ENCODE measurements around the gene RTL10. TPM values are rescaled to one million over a fixed set of nuclear protein-coding genes. Genes with fewer than 3 reads are reported as not detected.
A peak's percentile ranks its signal among the peaks of the same experiment; 100 is the strongest.

The RTL10 gene
- total RNA-seq, 1 donor from 2014 or later, result 18.4 TPM

DNA sequence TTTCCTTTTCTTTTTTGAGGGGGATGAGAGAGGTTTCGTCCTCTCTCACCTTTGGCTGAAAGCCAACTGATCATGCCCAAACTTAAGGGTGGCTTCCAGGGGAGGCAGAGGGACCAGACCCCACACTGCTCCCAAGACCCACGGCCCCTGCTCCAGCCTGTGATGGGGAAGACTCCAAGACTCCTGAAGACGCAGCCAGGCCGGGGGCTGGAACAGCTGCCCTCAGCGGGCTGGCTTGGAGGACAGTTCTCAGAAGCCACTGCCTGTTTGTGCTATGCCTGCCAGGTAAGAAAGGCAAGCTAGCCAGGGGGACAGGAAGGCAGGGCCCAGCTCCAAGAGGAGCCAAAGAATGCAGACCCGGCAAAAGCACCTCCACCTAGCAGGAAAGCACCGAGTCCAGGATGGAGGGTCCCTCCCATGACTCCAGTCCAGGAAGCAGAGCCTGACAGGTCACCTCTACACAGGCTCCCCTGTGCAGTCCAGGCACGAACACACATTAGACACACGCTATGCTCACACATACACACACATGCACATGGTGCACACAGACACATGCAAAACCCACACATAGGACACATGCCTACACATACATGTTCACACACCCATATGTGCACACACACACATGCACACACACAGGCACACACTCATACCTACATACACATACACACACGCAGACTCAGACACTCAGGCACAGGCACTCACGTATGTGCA, 31.3 kb downstream of the RTL10 start:
- peak; percentile 8 for DNase-seq (ENCODE audit: low spot score)

DNA sequence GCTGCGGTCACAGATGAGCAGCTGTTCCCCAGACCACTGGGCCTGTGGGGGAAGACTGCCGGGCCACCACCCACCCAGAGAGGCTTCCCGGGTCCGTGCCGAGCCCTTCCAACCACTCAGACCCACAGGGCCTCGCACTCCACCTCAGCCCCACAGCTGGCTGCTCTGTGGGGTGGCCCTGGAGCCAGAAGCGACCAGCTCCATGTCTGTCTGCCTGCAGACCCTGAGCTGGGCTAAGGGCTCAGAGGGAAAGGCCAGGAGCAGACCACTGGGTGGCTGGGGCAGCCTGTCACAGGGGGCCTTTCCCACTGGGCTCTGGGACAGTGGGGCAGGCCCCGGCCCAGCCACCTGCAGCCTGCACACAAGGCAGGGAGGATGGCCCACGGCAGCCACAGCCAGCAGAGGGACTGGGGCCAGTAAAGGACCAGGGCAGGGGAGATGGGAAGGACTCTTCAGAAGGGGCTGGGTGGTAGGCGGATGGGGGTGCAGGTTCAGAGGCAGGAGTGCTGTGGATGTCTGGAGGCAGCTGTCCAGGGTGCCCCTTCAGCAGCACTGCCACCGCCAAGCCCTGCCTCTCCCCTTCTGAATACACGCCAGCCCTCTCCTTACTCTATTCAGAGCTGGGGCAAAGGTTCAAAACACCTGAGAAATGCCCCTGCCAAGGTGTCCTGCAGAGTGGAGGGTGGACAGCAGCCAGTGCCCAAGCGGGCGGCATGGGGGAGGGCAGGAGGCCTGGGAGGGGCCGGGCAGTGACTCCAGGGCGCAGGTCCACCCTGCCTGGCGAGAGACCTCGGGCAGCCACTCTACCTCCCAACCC, 32.2 kb downstream of the RTL10 start:
- DNase-seq (ENCODE audit: low spot score), result peak; percentile 3

DNA sequence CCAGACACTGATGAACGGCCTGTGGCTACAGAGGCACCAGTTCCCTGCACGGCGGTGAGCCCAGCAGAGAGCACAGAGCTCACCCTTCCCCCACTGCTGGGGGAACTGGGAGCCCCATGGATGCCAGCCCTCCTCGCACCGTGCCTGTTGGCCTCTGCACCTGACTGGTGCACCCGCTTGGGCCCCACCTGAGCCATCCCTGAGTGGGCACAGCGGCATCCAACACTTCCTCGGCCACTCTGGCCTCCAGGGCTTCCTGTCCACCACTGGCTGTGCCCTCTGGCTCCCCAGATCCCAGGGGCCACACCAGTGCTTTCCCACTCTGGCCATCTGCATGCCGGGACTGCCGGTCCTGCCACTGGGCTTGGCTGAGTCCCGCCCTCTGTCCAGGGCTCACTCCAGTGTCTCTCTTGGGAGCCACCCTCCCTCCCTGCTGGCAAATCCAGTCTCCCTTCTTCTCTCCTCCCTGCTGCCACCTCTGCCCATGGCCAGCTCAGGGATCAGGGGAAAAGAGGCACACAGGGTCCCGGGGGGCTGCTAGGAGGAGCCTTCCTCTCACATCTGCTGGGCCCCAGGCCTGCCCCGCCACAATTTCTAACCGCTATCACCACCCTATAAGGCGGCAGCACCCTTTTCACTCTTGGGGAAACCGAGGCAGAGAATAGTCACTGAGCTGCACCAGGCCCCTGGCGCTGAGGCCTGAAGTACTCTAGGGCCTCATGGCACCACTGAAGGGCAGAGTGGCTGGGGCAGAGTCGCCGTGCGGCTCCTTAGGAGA, 33.0 kb downstream of the RTL10 start:
- peak; percentile 8 for DNase-seq (ENCODE audit: low spot score)

DNA sequence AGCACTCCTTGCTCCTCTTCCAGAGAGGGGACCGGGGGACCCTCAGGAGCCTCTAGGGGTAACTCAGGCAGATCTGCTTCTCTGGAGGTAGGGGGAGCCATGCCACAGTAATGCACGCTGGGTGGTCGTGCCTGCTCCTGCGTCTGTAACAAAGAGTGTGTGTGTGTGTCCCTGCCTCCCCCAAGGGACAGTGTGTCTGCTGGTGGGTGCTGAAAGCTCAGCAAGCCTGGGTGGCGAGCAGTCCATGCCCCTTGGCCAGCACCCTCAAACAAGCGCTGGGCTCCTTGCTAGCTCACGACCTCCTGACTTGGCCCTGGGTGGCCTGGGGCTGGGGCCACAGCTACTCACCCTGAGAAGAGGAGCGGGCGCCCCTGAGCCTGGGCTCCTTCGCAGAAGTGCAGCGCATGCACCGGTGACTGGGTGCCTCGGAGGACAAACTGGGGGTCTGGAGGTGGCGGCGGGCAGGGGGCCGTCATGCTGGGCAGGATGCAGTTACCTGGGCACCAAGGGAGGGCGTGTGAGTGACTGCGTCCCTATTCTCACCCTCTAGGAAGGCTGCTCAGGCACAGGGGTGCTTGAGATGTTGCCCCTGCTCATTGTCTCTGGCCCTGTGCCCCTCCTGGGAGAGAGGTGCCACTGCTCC, 33.7 kb downstream of the RTL10 start:
- peak; percentile 9 for DNase-seq (ENCODE audit: low spot score)

DNA sequence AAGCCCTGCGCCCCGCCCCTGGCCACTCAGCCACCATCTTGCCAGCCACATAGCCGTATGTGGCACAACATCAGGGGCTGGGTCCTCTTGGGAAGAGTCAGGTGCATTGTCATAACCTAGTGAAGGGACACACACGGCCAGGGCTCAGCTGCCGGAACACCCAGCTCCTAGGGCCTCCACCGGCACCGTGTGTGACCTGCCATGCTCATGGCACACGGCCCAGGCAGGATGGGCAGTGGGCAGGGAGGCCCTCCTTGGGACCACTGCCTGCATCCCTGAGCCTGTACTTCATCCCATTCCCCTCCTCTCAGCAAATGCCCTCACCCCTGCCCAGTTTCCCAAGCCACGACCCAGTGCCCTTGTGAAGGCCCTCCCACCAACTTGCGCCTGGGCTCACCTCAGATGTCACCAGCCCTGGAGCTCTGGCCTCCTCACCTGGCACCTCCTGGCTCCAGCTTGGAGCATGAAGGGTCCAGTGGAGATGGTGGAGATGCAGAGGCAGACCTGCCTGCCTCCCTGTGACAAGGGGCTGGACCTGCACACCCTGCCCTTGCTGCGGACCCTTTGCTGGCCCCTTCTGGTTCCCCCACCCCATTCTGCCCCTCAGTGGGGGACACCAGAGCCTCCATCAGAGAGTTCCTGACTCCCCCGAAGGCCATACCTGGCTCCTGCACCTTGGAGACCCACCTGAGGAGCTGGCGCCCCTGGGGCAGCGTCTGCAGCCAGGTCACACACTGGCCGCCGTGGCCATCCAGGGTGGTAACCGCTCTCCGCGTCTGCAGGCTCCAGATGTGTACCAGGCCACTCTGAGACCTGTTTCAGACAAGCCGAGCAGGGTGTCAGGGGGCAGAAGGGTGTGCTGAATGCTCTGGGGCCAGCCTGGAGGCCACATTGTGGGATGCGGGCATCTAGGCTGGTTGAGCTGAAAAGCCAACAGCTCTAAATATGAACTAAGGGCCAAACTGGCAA, 34.5 kb downstream of the RTL10 start:
- DNase-seq (ENCODE audit: low spot score), result peak; percentile 4

DNA sequence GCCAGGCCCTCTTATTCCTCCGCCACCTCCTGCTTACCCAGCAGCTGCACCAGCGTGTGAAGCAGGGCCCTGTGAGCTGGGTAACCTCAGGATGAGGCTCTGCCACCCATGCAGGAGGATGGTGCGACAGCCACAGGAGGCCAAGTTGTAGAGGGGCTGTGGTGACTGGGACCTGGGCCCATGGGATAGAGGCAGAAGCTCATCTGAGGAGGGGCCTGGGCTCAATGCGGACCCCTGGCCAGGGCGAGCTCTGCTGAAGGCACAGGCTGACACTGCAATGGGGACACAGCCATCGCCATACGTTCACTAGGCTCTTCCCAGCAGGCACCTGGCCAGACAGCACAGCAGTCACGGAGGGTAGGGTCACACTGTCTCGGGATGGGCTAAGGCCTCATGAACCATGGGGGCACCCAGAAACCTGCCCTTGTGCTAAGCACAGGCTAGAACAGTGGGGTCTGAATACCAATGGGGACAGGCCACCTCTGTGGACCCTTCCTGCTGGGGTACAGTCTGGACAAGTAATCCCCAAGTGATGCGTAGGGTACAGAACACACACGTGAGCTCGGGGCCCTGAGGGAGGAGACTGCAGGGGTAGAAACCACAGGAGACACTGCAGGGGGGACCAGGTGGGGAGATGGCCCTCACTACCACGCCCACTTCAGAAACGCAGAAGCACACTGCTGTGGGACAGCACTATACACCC, 35.3 kb downstream of the RTL10 start:
- DNase-seq (ENCODE audit: low spot score), result peak; percentile 7

DNA sequence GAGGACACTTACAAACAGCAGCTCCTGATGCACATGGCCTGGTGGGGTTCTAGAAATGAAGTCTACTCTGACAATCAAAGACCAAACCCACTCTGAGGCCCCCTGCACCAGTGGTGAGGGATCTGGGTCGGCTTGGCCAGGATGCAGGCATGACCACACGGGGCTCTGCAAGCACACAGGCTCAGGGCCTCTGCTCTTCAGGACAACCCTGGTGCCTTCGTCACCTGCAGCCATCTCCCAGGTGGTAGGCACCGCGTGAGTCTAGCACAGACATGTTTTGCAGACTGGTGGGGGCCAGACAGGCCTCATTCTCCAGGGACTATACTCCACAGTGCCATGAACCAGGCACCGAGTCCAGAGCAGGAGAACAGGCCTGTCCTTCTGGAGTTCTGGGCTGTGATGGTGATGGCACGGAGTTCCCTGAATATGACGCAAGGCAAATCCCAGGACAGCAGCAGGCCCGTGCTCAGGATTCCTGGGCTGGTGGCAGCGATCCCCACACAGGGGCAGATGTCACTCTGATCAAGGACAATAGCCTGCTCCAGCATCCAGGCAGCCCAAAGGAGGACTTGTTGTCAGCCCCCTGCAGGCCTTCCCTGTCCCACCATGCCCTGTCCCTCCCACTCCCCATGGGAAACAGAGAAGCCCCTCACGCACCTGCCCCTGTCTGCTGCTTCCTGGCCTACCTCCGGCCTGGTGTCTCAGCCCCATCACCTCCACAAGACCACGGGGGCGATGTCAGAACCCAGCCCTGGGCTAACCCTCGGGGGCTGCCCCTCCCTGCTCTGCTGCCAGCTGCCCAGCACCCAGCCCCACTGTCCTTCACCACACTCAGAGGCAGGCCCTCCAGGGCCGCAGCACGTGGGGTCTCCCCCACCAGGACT, 36.1 kb downstream of the RTL10 start:
- DNase-seq (ENCODE audit: low spot score), result peak; percentile 7

DNA sequence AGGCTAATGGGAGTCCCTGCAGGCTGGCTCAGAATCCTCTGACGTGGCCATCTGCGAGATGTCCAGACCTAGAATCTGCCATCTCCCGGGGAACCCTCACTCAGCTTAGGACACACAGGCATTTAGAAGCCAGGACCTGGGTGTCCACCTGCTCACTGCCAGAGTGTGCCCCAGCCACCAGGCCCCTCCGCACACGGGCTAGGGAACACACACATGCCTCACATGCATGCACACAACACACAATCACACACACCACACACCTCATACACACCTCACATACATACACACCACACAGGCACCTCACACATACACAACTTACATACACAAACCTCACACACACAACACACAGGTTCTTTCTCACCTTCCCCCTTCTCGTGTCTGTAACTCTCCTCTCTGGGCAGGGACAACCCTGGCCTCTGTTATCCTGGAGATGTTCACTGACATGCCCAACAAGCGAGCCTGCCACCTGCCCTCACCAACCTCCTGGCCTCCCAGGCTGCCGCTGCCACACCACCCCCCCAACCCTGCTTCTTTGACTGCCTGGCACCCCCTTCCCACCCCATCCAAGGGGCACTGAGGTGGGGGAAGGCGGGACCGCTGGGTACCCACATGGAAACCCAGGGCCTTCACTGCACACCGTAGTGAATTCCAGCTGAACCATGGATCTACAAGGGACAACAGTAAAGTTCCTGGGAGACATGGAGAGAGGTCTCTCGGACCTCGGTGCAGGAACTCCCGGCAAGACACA, 38.1 kb downstream of the RTL10 start:
- peak; percentile 7 for DNase-seq (ENCODE audit: low spot score)

DNA sequence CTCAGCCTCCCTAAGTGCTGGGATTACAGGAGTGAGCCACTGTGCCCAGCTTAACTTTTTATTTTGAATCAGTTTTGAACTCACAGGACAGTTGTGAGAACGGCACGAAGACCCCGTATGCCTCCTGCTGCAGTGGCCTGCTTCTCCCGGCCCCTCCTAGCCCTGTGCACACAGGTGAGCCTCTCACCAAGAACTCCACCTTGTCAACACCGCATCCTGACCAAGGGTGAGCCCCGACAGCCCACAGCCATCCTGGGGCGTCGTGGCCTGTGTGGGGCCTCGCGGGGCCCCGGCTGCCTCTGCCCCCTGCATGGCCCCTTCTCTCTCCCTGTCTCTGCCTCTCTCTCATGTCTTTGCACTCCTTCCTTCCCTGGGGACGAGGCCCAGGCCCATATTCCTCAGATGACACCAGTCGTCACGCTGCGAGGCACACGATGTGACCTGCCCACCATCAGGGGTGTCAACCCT, 38.8 kb downstream of the RTL10 start:
- peak; percentile 5 for DNase-seq (ENCODE audit: low spot score)

DNA sequence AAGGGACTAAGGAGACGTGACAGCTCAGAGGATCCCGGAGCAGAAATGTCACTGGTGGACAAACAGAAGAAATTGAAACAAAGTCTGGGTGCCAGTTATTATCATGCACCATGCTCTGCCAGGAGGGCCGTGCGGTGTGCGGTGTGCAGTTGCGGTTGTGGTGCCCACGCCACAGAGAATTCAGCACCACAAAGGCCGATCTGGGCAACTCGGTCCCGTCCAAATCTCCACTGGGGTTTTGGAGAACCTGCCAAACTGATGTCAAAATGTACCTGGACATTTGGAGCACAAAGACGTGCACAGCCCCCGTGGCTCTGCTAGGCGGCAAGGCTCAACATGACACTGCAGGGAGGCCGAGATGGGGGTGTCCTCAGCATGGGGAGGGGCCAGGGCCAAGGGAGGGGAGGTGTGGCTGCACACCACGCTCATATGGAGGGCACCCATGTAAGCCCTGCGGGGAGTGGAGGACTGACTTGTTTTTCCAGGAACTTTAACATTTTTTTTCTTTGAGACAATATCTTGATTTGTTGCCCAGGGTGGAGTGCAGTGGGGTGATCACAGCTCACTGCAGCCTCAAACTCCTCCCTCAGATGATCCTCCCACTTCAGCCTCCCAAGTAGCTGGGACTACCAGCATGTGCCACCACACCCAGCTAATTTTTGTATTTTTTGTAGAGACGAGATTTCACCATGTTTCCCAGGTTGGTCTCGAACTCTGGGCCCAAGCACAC, 39.4 kb downstream of the RTL10 start:
- peak; percentile 6 for DNase-seq (ENCODE audit: low spot score)

DNA sequence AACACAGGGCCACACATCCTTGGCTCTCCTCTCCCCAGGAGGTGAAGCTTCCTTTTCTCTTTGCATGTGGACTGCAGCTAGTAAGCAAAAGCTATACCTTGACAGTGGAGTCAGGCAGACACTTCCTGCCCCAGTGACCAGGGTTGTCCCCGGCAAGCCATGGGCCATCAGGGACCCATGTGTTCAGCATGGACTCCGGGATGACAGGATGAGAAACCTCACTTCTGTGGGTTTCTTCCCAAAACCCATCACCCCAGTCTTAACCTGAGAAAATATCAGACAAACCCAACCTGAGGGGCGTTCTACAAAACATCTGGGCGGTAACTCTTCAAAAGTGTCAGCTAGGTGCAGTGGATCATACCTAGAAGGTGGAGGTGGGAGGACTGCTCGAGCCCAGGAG, 40.2 kb downstream of the RTL10 start:
- DNase-seq (ENCODE audit: low spot score), result peak; percentile 5

DNA sequence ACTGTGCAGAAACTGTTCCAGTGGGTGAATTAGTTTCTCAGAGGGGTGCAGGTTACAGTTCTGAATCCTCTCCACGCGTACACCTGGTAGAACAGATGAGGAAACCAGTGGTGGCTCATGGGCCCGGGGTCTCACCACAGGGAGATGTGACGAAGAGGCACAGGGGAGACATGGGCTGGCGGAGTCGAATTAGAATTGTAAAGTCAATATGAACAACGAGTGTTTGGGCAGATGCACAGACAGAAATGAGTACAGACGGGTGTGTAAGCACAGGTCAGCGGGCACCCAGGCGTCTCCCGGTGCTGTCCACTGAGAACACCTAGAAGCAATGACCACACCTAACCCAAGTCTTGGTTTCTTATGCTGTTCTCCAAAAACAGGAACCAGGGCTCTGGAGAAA, 41.8 kb downstream of the RTL10 start:
- DNase-seq (ENCODE audit: low spot score), result peak; percentile 3

DNA sequence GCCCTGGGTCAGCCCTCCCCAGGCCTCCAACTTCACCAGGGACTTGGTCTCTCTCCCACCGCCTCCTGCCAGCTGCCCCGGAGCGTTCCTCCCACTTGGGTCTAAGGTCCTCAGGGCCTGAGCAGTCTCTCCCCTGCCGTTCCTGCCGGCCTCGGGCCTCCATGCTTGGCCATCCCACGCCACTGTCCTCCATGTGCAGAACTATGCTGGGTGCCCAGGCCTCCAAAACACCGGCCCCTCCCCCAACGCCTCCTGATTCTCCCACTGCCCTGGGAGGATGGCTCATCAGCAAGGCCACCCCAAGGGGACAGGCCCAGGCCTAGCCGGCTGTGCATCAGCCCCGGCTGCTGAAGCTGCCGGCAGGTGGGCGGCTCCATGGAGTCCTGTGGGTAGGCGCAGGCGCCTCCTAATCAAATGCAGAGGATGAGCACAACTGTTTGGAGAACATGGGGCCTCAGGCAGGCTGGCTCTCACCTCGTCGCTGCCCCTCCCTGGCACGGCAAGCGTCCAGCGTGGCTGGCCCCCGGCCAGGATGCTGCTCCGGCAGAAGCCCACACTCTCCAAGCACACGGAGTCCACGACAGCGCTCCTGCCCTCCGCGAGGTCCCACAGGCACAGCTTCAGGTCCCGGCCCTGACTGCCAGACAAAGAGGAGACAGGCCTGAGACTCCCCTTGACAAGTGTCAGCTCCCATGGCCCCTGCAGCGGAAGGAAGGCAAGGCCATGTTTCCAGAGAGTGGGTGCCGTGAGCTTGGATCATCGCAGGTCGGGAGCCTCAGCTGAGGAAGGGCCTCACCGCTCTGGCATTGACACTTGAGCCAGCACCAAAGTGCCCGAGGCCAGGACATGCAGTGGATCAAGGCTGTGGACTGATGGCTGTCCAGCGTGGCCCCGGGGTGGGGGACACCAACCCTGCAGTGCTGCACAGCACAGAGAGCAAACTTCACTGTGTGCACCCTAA, 42.6 kb downstream of the RTL10 start:
- DNase-seq (ENCODE audit: low spot score), result peak; percentile 5

DNA sequence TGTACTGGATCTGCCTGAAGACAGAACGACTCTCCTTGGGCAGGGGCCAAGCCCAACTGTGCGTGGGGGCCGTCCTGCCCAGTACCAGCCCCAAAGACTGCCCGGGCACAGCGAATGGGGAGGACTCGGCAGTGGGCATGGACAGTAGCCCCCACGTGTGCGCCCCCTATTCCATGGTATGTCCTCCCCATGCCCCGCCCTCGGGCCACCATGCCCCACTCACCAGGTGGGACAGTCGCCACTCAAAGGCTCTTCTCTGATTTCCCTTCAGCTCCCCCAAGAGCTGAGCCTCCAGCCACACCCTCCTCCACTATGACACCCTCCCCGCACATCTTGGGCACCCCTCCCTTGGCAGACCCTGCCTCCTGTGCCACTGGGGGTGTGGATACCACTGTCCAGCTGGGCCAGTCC, 43.5 kb downstream of the RTL10 start:
- no peak for DNase-seq (ENCODE audit: low spot score)

DNA sequence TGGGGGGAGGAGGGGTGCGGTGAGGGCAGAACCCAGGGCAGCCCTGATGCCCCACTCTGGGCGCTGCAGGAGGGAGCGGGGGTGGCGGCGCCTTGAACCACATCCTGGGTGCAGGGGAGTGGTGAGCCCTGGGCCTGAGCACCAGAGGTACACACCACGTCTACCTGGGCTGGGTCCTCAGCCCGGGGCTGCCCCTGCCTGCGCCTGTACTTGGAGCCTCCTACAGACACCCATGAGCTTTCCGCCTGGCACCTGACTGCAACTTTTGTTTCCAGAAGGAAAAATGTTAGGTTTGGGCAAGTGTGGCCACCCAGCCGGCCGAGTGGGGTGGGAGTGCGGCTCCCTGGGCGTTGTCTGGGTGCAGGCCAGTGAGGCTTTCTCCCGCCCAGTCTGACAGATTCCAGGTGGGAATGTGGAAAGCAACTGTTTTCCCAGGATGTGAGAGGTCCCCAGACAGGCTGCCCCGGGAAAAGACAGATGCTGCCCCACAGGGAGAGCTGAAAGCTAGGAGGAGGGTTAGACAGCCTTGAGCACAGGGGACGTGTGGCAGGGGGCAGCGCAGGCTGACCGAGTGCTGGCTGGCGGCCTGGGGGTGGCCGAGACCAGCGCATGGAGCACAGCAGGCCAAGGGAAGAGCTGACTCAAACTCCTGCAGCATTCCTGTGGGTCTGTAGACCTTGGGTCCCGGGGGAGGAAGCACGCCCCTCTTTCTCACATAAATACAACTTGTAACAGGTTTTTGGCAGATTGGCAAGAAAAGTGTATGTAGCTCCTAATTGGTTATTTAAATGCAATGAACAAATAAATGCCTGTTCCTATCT, 44.1 kb downstream of the RTL10 start:
- DNase-seq (ENCODE audit: low spot score), result no peak
